ENCODE measurements around the gene KCNT1.

The KCNT1 gene

GRCh38 chr9:135769489-135770202 lies 67.7 kb downstream of the KCNT1 start:
- DNase-seq, result no peak

- DNase-seq, result no peak
Measured at GRCh38 chr9:135770203-135770535, 68.2 kb downstream of the KCNT1 start.

GRCh38 chr9:135770771-135771170 lies 68.8 kb downstream of the KCNT1 start:
- no peak for DNase-seq

- DNase-seq, result no peak
Measured at GRCh38 chr9:135771401-135772051, 69.5 kb downstream of the KCNT1 start.

GRCh38 chr9:135772056-135772646 lies 70.2 kb downstream of the KCNT1 start:
- no peak for DNase-seq

- no peak for DNase-seq
Measured at GRCh38 chr9:135772702-135773493, 70.9 kb downstream of the KCNT1 start.

- DNase-seq, result no peak
Measured at GRCh38 chr9:135773530-135774238, 71.7 kb downstream of the KCNT1 start.

- no peak for DNase-seq
Measured at GRCh38 chr9:135774239-135774747, 72.3 kb downstream of the KCNT1 start.

- DNase-seq, result no peak
Measured at GRCh38 chr9:135774794-135775525, 73.0 kb downstream of the KCNT1 start.

- DNase-seq, result no peak
Measured at GRCh38 chr9:135775911-135776310, 73.9 kb downstream of the KCNT1 start.

GRCh38 chr9:135776893-135777622 lies 75.1 kb downstream of the KCNT1 start:
- no peak for DNase-seq

- DNase-seq, result no peak
Measured at GRCh38 chr9:135777623-135778177, 75.7 kb downstream of the KCNT1 start.

- DNase-seq, result no peak
Measured at GRCh38 chr9:135778421-135778820, 76.4 kb downstream of the KCNT1 start.

- no peak for DNase-seq
Measured at GRCh38 chr9:135779571-135779970, 77.6 kb downstream of the KCNT1 start.

GRCh38 chr9:135780086-135780485 lies 78.1 kb downstream of the KCNT1 start:
- no peak for DNase-seq

- no peak for DNase-seq
Measured at GRCh38 chr9:135780626-135781025, 78.6 kb downstream of the KCNT1 start.

GRCh38 chr9:135782946-135783345 lies 81.0 kb downstream of the KCNT1 start:
- no peak for DNase-seq

- no peak for DNase-seq
Measured at GRCh38 chr9:135783540-135784245, 81.7 kb downstream of the KCNT1 start.

GRCh38 chr9:135785013-135785575 lies 83.1 kb downstream of the KCNT1 start:
- DNase-seq, result no peak

GRCh38 chr9:135786146-135786690 lies 84.2 kb downstream of the KCNT1 start:
- DNase-seq, result no peak
